GM21529 (cell line): ENCODE measurements around the gene PHKG1.
"Not testable (repeated sequence)": the region's sequence is repeated elsewhere in the genome, so short reads cannot be mapped to it uniquely, and the experiment has no call there.

Experiments
- ATAC-seq: cut with Tn5 transposase; IDR thresholded peaks from one replicate; pipeline ENCODE4 v1.9.1; 2021; ENCODE audit not compliant: unreplicated experiment

The PHKG1 gene

DNA sequence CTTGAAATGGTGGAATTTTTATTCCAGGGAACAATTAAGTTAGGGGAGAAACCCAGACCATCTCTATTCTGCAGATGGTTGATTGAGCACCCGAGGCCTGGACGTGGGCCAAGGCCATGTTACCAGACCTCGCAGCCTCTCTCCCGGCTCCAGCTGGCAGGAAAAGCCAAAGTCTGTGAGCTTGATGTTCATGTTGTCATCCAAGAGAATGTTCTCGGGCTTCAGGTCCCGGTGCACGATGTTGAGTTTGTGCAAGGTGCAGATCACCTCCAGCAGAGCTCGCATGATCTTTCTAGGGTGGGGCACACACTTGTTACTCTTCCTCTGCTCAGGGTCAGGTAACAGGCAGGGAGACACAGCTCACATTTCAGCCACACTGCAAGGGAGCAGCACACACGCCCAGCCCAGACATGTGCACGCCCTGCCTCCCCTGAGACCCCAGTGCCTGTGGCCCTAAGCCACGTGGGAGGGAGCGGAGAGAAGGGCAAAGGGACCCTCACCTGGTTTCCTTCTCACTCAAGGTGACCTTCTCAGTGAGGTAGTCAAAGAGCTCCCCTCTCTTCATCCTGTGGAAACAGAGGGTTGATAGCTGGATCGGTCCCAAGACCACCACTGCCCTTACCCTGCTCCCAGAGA, 9.5 kb downstream of the PHKG1 start:
- ATAC-seq, result no peak

DNA sequence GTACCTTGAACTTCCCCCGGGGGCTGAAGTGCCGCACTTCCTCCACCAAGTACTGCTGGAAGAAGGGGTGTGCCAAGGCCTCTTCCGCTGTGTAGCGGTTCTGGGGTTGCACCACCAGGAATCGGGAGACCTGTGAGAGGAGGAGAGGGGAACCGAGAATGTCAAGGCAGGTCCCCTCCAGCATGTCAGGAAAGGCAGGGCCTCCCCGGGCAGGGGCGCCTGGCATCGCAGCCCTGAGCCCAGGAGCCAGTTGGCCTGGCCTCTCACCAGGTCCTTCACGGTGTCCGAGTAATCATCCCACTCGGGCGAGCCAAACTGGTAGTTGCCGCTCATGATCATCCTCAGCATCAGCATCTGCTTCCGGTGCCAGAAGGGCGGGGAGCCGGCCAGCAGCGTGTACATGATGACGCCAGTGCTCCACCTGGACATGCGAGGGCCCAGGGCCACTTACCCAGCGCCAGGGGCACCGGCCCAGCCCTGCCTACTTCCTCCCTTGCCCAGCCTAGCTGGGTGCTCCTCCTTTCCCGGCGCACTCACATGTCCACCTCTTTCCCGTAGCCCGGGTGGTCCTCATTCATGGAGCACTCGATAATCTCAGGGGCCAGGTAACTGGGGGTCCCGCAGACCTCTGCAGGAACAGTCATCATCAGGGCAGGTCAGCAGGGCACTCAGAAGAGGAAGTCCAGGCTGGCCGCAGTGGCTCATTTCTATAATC, 11.0 kb downstream of the PHKG1 start:
- no peak for ATAC-seq

DNA sequence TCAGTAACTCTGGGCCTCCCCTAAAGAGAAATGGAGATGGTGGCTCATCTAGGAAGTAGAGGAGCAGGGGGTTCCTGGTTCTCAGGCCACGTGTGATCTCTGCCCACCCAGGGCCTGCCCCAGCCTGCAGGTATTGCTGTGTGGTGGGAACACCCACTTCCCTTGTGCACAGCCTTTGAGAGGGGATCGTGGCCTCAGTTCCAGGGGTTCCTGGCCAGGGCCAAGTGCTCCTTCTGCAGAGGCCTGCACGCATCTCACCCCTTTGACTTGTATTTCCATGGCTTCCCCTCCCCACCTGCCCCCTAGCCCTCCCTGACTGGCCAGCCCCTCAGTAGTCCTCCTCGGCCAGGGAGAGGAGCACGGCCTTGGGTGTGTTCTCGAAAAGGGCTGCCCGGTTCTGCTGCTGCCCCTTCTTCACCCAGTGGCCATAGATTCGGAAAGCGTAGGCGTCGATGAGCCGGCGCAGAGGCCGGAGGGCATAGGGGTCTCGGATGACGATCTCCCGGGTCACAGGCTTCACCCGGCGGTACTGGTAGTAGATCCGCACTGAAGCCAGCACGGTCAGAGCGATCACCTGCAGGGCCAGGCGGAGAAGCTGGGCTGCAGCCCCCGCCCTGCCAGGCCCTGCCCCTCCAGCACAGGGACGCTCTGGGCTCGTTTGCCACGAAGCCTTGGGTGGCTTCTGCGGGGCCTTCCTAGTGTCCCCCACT, 11.9 kb downstream of the PHKG1 start:
- ATAC-seq, result not testable (repeated sequence)

DNA sequence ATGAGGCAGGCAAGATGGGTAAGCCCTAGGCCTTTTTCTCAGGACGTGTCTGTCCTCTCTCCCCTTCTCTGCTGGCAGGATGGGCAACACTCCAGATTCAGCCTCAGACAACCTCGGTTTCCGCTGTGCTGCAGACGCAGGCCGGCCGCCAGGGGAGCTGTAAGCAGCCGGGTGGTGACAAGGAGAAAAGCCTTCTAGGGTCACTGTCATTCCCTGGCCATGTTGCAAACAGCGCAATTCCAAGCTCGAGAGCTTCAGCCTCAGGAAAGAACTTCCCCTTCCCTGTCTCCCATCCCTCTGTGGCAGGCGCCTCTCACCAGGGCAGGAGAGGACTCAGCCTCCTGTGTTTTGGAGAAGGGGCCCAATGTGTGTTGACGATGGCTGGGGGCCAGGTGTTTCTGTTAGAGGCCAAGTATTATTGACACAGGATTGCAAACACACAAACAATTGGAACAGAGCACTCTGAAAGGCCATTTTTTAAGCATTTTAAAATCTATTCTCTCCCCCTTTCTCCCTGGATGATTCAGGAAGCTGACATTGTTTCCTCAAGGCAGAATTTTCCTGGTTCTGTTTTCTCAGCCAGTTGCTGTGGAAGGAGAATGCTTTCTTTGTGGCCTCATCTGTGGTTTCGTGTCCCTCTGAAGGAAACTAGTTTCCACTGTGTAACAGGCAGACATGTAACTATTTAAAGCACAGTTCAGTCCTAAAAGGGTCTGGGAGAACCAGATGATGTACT, 13.1 kb downstream of the PHKG1 start:
- ATAC-seq, result no peak

DNA sequence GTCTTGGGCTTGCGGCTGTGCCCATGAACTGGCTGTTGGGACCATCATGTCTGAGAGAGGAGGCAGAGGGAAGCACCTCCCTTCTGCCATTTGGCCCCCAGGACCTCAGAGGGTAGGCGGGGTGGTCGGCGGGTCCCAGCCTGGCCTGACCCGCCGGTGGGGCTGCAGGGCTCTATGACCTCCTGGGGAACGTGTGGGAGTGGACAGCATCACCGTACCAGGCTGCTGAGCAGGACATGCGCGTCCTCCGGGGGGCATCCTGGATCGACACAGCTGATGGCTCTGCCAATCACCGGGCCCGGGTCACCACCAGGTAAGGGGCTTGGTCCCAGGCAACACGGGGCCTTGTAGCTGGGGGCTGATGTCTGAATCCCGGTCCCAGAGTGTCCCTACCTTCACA, 14.6 kb downstream of the PHKG1 start:
- ATAC-seq, result no peak

DNA sequence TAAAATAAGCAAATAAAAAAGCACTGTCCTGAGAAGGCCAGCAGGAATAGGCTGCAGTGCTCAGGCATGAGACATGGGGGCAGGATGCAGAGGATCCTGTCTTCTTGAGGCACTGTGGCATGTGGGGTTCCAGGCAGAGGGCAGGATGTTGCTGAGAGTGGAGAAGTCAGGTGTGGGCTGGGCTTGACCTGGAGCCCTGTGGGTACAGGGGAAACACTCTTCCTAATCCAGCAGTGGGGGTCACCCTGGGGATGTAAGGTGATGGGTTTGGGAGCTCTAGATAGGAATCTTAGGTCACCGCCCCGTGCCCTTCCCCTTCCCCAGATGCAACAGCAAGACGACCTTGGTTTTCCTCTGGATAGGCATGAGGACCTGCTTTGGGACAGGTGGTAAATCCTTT, 15.1 kb downstream of the PHKG1 start:
- no peak for ATAC-seq

DNA sequence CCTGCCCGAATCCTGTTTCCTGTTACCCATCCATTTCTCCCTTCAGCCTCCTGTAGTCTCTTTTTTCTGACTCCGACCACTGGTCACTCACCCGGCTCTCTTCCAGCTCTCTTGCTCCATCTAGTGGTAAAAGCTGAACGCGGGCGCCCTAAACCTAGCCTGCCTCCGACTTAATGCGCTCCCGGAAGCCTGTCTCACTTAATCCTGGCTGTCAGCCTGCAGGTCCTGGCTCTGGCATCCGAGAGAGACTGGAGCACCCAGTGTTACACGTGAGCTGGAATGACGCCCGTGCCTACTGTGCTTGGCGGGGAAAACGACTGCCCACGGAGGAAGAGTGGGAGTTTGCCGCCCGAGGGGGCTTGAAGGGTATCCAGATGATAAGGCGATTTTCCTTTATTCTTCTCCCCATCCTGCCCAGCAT, 18.4 kb downstream of the PHKG1 start:
- peak; percentile 95 for ATAC-seq

DNA sequence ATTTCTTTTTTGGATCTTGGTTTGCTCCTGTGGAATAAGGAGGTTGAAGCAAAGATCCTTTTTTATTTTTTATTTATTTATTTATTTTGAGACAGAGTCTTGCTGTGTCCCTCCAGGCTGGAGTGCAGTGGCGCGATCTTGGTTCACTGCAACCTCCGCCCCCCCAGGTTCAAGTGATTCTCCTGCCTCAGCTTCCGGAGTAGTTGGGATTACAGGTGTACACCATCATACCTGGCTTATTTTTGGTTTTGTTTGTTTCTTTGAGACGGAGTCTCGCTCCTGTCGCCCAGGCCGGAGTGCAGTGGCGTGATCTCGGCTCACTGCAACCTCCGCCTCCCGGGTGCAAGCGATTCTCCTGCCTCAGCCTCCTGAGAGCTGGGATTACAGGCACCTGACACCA, 26.4 kb downstream of the PHKG1 start:
- not testable (repeated sequence) for ATAC-seq

DNA sequence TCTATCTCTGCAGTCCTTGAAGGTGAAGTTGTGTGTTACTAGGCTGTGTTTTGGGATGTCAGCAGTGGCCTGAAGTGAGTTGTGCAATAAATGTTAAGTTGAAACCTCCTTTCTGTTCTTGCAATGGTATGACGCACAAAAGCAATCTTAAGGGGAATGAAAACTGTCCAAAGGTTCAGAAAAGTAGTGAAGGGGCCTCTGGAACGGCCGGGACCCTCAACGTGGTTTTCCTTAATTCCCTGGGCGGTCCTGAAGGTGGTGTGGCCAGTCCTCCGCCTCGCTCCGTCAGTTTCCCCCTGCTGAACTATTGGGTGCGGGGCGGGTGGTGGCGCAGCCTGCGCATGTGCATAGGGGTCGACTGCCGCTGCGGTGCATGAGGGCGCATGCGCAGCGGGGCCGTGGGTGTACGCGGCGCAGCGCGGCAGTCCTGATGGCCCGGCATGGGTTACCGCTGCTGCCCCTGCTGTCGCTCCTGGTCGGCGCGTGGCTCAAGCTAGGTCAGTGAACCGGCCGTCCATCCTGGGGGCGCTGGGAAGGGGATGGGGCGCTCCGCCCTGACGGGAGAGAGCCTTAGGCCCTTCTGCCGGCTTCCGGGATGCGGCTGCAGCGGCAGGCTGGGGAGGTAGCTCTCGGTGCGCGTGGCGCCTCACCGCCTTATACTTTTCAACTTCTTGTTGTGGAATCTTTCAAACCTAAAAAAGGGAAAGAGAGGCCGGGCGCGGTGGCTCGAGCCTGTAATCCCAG, 28.7 kb downstream of the PHKG1 start, which contains the start of gene SUMF2:
Gene SUMF2 (plus strand): TSS at position 405 of the 744 bp plus-strand sequence. CDS start 26 bp downstream, at position 431.
- peak; percentile 84 for ATAC-seq

DNA sequence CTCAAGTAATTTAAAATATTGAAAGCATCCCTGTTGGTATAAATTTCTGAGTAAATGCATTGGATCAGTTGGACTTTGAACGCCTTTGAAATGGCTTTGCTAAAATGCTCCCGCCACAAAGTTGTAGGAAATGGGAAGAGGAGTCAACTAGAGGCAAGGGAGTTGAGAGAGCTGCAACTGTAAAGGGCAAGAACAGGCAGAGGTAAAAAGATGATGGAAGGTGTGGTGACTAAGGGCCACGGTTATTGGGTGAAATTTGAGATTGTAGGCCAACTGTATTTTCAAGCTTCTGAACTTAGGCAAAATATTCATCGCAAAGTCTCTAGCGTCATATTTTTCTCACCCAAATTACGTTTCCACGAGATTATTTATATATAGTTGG, 29.3 kb downstream of the PHKG1 start:
- ATAC-seq, result no peak

DNA sequence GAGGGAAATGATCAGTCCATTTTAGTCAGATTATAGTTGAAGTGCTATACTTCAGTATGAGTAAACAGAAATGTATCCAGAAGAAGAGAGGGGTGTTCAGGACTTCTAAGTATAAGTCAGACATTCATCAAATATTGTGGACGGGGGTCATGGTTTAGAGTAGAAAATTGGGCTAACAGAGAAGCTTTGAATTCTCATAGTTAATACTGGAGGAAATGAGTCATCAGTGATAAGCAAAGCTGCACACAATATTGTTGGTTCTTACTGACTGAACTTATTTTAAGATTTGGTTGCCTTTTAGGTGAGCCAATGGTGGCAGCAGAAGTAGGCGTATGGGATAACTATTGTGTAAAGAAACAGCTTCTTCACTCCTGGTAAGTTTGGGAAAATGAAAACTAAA, 30.4 kb downstream of the PHKG1 start:
- no peak for ATAC-seq

DNA sequence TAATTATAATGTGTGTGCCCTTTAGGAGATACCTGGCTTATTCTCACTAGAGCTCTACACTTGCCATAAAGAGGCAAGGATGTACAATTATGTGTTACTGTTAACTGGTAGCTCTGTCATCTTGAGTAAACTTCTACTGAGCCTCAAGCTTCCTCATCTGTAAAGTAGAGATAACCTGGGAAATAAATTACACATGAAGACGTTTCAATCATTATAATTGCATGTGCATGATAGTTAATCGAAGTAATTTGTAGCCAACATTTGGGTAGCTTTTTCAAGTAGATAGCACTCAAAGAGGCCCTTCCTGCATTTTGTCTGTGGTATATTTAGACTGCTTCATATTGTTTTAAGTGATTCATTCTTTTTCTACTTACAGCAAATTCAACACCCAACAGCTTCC, 38.8 kb downstream of the PHKG1 start:
- ATAC-seq, result no peak

DNA sequence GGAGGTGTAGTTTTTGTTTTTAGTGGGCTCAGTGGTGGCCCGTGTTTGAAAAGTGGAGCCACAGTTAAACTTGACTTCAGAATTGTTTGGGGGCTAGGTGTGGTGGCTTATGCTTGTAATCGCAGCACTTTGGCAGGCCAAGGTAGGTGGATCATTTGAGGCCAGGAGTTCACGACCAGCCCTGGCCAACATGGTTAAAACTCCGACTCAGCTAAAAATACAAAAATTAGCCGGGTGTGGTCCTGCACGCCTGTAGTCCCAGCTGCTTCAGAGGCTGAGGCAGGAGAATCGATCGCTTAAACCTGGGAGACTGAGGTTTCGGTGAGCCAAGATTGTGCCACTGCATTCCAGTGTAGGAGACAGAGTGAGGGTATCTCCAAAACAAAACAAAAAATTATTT, 39.4 kb downstream of the PHKG1 start:
- ATAC-seq, result no peak

DNA sequence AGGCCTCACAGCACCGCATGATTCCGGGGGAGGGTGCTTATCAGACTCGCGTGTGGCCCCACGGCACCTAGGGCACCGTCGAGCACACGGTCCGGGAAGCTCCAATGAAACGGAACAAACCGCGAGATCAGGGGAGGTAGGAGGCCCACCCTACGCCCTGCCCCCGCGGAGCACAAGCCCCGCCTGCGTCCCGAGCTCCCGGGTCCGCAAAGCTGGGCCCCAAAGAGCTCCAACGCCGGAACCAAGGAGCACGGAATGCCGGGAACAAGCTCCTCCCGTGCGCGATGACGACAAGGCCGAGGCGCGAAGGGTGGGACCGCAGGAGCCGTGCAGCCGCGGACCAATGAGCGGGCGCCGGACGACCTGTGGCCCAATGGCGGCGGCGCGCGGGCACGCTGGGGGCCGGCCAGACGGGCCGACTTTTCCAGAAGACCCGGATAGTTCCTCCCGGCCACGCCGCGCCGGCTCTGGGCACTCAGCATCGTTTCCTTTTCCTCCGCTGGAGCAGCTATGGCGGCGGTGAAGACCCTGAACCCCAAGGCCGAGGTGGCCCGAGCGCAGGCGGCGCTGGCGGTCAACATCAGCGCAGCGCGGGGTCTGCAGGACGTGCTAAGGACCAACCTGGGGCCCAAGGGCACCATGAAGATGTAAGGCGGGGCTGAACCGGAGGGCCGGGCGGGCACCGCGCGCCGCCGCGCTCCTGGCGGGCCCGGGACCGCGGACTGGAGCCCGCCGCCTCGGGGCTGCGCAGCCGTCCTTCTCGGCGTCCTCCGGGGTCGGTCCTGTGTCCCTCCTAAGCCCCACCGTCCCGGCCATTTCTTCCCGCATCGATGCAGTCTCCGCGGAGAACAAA, 41.2 kb downstream of the PHKG1 start, which contains the start of the genes CCT6A and PSPH:
Gene CCT6A (plus strand): TSS at position 427 of the 853 bp plus-strand sequence. CDS start 84 bp downstream, at position 511.
Gene PSPH (minus strand): TSS at position 106 of the 853 bp plus-strand sequence. CDS start 30,232 bp downstream, outside the sequence.
- peak; percentile 93 for ATAC-seq

DNA sequence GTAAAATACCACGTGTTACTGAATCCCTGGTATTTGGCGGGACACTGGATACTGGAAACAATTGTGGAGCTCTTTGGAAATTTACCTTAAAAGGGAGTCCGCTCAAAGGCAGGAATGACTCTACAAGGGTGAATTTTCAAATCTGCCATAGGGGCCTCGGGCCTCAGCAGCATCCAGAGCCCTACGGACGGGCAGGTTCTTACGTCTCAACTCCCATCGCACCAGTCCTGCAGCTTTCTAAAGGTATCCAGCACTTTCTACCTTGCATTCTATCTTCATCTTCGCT, 41.8 kb downstream of the PHKG1 start:
- no peak for ATAC-seq

DNA sequence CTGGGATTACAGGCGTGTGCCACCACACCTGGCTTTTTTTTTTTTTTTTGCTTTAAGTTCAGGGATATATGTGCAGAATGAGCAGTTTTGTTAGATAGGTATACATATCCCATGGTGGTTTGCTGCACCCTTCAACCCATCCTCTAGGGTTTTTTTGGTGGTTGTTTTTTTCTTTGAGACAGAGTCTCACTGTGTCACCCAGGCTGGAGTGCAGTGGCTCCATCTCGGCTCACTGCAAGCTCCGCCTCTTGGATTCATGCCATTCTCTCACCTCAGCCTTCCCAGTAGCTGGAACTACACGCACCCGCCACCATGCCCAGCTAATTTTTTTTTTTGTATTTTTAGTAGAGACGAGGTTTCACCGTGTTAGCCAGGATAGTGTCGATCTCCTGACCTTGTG, 44.0 kb downstream of the PHKG1 start:
- not testable (repeated sequence) for ATAC-seq

DNA sequence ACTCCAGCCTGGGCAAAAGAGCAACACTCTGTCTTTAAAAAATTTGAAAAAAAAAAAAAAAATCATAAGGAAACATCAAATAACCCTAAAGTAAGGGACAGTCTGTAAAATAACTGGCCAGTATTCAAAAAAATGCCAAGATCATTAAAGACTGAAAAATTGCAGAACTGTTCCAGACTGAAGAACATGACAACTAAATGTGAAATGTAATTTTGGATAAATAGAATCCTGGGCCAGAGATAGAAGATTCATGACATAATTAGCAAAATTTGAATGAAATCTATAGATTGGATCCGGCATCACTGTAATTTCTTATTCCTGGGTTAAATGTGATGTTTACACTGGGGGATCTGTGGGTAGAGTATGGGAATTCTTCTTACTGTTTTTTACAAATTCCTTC, 44.5 kb downstream of the PHKG1 start:
- no peak for ATAC-seq

DNA sequence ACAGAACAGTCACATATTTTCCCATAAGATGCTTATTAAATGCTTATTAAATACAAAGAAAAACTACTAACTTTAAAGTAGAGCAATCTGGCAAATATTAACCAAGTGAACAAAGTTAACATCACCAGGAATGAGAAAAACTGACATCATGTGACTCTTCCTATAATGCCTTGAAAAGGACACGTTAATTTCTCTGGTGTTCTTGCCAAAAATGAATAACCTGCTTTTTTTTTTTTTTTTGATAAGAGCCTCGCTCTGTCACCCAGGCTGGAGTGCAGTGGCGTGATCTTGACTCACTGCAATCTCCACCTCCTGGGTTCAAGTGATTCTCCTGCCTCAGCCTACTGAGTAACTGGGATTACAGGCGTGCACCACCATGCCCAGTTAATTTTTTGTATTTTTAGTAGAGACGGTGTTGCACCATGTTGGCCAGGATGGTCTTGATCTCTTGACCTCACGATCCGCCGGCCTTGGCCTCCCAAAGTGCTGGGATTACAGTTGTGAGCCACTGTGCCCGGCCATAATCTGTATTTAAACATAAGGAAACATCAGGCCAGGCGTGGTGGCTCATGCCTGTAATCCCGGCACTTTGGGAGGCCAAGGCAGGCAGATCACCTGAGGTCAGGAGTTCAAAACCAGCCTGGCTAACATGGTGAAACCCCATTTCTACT, 45.2 kb downstream of the PHKG1 start:
- not testable (repeated sequence) for ATAC-seq
